ENCODE results near the gene LAMA3.
A peak's percentile ranks its signal among the peaks of the same experiment; 100 is the strongest.

Gene LAMA3

DNA sequence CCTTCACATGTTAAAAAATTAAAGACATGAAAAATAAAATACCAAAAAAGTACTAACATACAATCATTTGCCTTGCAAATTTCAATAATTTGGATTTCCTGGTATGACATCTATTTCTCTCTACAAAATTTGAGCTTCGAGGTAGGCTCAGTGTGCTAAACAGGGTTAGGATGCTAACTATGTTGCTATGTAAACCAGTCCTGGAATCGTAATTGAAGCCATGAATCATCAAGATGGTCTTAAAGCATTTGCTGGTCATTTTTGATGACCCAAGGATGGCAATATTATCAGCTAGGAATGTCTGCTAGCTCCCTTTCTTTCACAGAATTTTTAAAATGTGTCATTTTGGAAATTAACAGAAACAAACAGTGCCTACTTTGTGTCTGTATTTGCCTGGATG is 217.4 kb downstream of the LAMA3 start:
- no peak for DNase-seq (ENCODE audit: low read depth)

DNA sequence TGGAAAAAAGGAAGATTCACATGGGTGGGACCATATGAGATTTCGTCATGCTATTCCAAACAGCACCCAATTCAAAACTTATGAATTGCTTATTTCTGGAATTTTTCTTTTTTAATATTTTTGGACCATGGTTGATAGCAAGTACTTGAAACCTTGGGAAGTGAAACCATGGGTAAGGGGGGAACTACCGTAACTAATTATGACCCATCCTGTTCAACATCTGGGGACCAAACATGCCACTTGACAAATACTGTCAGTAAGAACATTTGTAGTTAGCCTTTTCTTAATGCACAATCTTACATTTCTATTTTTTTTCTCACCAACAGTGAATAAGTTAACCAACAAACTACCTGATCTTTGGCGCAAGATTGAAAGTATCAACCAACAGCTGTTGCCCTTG is 219.6 kb downstream of the LAMA3 start:
- DNase-seq (ENCODE audit: low read depth) = no peak

DNA sequence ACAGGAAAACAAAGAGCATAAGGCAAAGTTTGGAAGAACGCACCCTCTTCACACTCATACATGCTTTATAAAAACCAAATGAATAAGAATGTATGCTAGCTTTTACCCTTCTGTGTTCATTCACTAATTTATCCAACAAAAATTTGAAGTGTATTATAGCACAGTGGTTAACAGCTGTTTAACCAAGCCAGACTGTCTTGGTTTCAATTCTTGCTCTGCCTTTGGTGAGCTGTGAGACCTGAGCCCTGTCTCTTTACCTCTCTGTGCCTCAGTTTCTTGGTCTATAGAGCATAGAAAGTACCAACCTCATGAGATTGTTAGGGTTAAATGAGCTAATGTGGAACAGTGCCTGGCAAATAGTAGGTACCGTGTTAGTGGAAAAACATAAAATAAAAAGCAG is 220.8 kb downstream of the LAMA3 start:
- DNase-seq (ENCODE audit: low read depth) = no peak

DNA sequence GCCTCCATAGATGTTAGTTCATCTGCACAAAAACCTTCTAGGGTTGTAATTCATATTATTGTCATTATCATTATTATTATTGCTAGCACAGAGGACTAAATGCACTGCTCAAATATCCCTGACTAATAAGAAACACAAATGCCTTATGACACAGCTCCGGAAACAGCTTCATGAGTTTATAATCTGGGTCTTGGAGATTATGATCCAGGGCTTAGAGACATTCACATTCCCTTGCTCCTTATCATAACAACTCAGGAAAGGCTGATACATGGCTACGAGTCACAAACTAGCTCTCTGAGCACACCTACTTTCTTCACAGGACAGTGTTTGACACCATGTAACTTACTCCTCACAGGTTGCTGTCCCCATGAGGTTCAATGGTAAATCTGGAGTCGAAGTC is 223.1 kb downstream of the LAMA3 start:
- no peak for DNase-seq (ENCODE audit: low read depth)

DNA sequence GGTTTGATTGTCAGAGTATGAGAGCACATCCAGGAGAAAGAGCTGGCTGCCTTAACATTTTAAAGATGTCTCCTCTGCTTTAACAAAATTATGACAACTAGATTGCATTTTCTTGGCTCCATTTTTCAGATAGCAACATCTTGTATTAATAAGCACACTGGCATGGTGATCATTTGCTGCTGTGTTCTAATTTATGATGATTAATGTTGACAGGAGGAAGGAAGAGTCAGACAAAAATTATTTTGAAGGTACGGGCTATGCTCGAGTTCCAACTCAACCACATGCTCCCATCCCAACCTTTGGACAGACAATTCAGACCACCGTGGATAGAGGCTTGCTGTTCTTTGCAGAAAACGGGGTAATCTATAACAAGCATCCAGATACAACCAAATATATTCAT is 227.1 kb downstream of the LAMA3 start:
- no peak for DNase-seq (ENCODE audit: low read depth)

DNA sequence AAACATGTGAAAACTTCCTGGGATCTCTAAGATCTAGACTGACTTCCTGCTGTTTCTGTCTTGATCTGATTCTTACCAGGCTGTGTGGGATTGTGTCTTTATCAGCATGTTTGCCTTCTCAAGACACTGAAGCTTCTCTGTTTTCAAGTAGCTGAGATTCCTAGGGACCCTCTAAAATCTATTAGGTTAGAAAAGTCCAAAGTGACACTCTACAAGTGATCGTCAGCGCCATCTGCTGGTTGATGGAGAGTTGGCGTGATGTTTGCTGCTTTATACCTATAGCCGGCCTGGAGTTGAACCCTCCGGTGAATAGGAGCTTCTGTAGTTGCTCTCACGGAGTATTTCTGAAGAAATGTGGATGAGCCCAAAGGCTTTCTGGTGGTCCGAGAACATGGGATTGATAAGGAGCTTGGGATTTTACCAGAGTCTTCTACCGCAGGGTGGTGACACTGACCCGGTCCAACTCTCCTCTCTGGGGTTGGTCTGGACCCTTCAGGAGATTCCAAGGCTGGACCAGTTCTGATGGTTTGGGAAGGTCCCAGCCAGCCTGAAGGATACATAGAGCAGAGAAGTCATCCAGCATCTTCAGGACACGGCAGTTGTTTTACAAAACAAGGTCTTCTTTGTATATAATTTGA is 229.3 kb downstream of the LAMA3 start:
- DNase-seq (ENCODE audit: low read depth) = peak; percentile 21

DNA sequence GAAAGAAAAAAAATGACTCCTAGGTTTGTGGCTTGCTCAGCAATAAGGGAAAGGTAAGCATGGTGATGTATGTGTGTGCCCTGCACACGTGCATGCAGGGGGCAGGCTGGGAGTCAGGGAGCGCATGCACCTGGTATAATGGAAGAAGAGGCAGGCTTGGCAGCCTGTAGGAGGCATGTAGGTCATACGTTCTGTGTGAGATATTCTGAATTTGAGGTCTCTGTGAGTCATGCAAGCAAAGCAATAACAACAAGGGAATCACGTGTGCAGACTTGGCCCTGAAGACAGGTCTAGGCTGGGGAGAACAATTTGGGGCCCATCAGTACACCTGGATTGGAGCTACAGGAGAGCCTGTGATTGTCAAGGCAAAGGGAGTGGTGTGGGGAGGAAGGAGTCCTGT is 230.8 kb downstream of the LAMA3 start:
- DNase-seq (ENCODE audit: low read depth) = no peak

DNA sequence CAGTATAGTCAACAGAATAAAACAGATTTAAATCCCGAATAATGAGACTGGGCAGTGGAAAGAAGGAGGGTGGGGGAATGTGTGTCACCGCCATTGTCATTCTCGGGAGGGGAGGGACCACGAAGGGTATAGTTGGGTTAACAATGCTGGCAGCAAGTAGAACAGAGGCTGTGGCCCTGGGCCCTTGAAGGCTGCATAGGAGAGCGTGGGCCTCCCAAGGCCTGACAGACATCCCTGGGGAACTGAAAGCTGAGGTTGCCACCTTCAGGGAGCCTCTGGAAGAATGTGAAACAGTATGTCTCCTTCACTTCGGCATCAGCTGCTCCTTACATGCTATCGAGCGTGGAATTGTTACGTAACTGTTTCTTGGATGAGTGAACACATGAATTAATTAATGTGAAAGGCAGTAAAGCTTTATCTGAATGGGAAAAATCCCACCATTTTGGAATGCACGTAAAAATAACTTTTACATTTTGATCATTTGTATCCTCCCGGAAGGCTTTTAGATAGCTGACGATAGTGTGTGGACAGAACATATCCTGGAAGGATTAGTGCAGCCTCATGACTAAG is 232.5 kb downstream of the LAMA3 start:
- DNase-seq (ENCODE audit: low read depth) = no peak

DNA sequence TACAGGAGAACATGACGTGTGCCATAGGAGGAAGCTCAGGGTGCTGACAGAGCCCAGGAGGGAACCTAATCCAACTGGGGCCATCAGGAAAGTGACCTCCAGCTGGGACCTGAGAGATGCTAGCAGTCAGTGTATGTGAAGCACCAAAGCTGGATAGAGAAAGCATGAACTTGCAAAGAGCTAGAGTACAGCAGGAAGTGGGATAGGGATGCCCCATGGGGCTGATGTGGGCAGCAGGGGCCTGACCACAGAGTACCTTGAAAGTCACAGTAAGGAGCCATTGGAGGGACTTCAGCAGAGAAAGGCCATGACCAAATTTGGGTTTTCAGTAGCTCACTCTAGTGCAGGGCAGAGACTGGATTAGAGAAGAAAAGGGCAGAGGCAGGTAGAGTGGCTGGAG is 233.7 kb downstream of the LAMA3 start:
- DNase-seq (ENCODE audit: low read depth) = no peak

DNA sequence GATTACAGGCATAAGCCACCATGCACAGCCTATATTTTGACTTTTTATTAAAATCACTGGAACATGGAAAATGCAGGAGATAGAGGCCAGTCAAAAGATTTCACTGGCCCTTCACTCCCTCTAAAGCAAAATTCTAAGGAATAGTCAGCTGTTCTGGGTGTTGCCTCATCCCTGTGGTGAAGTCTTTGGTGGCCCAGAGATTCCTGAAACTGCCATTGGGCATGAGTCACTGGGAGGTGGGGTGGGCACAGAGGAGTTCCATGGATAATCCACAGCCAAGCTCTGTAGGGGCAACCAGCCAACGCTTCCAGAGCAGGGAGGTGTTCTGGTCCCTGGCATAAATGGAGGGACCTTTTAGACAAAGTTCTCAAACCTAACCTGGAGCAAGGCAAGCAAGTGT is 235.6 kb downstream of the LAMA3 start:
- DNase-seq (ENCODE audit: low read depth) = no peak

DNA sequence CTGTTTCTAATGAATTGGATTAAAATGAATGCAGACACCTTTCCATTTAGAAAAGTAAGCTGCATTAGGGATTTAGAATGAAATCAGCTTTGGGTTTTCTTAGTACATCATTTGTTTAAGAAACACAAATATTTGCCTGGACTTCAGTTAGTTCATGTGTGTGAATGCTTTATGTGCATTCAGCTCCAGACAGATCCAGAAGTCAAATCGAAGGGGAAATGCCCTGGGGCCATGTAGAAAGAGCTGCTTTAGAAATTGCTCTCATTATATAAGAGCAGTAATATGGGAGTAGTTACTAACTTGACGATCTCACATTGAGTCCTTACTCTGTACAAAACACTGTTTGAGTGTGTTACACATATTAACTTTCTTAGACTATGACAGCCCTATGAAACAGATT is 237.3 kb downstream of the LAMA3 start:
- no peak for DNase-seq (ENCODE audit: low read depth)

DNA sequence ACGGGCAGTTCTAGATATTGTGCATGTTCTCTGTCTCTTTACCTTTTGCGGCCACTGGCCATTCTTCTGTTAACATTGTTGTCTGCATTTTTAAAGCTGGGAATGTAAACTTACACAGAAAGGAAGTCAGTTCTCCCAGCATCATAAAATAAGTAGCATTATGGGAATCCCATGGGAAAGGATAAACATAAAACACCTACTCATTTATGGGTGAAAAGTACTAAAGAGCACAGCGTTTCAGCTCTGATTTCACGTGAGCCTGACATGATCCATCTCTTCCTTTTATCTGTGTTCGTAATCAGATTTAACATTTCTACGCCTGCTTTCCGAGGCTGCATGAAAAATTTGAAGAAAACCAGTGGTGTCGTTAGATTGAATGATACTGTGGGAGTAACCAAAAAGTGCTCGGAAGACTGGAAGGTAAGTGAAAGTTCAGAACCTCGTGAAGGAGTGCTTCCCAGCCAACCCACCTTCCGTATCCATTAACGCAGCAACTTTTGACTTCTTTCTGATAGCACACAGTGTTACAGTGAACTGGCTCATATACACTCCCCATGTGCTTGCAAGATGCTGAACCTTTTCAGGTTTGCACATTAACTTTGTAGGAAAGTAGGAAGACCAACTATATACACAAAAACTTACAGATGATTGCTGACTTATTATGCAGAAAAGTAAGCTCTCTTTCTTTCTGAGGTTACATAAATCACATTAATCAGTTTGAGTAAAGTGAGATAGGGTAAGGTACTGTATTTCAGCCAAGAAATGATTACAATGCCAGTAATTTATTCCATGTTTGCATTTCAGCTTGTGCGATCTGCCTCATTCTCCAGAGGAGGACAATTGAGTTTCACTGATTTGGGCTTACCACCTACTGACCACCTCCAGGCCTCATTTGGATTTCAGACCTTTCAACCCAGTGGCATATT is 238.8 kb downstream of the LAMA3 start:
- DNase-seq (ENCODE audit: low read depth) = no peak

DNA sequence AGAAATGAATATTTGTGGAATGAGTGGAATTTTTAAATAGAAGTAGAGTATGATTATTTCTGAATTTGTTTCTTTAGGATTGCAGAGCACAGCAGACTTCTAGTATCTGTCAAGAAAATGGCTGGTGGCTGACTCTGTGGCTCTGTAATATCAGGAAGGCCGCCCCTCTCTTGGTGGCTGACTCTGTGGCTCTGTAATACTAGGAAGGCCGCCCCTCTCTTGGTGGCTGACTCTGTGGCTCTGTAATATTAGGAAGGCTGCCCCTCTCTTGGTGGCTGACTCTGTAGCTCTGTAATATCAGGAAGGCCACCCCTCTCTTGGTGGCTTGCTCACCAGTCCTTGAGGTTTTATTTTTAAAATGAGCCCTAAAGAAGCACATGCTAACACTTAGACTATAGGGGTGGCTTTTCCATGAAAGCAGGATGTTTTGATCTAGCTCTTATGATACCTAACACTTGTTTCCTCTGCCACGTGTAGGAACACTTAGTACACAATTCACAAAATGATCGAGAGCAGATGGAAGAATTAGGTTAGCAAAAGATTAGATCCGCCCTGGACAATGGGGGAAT is 240.2 kb downstream of the LAMA3 start:
- DNase-seq (ENCODE audit: low read depth) = no peak

DNA sequence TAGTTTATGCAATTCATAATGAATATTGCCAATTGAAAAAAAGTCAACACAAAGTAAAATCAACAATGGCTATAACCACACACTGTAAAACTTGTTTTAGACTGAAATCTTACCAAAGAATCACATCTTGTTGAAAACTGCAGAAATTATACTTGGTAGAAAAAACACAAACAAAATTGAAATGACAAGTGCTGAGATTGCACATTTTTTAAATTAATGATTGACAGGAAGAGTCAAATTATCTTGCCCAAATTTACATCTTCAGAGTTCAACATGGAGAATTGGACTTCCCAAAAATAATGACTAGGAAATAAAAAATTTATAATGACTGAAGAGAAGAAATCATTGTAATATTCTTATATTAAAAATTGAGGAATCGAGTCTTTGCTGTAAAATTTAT is 240.7 kb downstream of the LAMA3 start:
- DNase-seq (ENCODE audit: low read depth) = no peak

DNA sequence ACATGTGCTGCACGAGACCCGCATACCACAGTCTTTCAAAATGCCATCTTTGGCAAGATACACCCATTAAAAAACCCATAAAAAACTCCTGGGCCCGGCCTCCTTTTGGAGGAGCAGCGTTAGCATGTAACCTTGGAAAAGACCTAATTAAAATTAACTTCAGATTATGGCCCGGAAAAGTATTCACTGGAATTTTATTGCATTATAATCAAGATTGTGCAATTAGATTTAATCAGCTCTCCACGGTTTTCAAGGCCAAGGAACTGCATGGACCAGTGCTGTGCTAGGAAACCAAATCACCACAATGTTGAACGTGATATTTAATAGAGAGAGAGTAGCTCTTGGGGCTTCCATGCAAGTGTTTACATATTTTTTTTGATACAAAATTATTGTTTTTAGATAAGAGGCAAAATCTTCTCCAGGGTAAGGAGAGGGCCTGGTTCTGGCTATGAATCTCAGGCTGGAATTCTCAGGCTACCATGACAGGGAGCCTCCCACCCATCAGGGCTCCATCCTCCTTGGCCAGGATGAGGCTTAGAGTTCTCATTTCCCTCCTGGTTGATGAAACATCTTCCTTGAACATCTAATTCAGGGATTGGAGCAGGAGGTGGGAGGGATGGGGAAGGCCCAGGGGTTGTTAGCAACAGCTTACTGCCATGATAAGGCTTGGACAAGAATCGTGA is 243.3 kb downstream of the LAMA3 start:
- no peak for DNase-seq (ENCODE audit: low read depth)

DNA sequence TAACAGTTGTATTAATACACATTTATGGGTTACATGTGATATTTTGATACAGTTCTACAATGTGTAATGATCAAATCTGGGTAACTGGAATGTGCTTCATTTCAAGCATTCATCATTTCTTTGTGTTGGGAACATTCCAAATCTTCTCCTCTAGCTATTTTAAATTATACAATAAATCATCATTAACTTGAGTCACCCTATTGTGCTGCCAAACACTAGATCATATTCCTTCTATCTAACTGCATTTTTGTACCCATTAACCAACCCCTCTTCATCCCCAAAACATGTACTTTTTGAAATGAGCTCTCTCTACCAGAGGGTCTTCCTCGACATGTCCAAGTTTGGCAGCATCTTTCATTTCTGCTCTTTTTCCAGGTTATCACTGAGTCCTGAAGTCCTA is 244.2 kb downstream of the LAMA3 start:
- no peak for DNase-seq (ENCODE audit: low read depth)

DNA sequence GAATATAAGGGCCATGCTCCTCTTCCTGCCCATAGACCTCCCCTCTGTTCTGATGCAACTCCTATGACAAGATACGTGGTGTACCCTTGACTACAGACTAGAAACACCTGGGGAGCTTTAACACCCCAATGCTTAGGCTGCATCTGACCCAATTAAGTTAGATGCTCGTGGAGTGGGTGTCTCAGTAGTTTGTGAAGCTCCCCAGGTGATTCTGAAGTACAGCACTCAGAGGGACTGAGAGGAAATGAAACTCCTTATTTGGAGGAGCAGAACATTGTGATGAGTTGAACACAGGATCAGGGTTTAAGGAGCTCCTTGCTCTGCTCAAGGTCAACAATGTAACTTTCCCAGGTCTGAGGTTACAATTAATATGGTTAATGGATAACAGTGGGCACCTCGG is 245.0 kb downstream of the LAMA3 start:
- DNase-seq (ENCODE audit: low read depth) = no peak

DNA sequence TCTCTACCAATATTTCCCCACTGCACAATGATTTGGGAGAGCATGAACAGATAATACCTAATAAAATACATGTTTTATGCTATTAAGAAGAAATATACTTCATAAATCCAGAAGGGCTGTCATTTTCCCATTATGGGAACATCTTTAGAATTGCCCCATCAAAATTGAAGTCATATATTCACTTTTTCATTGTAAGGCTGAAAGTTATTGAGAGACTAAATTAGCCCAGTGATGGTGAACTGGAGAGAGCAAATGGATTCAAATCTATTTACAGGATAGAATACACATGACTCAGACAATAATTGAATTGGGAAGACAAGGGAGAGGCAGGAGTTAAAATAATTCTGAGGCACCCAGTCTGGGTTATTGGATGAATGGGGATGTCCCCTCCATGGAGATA is 245.6 kb downstream of the LAMA3 start:
- DNase-seq (ENCODE audit: low read depth) = no peak

DNA sequence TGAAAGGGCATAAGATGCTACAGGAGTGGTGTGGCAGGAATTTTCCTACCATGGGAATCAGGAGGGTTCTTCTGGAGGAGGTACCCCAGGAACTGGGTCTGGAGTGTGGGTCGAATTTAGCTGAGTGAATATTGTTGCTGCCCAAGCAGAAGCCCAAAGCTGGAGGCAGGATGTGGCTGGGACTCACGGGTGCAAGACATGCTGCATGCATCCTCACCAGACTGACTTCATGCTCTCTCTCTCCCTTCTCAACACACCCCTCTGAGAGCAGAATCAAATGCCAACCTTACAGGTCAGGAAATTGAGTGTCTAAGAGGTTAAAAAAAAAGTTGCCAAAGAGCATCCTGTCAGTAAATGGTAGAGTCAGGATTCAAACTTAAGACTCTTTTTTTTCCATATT is 246.6 kb downstream of the LAMA3 start:
- no peak for DNase-seq (ENCODE audit: low read depth)

DNA sequence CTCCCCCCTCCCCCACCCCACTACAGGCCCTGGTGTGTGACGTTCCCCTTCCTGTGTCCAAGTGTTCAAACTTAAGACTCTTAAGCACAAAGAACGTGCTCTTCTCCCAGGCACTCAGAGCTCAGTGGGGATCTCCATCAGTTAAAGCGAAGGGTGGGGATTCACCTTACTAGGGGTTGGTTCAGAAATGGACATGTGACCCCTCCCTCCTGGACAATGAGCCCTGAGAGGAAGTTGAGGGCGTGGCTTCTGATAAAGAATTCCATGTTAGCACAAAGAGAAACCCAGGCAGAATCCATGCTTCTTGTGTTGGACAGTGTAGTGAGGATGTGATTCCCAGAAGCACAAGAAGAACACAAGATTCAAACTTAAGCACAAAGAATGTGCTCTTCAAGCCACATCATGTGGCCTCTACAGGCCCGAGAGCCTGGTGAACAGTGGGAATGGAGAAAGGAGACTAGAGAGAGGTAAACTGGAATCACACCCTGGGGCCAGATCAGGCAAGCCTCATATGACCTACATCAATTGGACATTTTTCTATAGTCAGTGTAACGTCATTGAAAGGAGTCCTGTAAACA is 247.2 kb downstream of the LAMA3 start:
- no peak for DNase-seq (ENCODE audit: low read depth)

DNA sequence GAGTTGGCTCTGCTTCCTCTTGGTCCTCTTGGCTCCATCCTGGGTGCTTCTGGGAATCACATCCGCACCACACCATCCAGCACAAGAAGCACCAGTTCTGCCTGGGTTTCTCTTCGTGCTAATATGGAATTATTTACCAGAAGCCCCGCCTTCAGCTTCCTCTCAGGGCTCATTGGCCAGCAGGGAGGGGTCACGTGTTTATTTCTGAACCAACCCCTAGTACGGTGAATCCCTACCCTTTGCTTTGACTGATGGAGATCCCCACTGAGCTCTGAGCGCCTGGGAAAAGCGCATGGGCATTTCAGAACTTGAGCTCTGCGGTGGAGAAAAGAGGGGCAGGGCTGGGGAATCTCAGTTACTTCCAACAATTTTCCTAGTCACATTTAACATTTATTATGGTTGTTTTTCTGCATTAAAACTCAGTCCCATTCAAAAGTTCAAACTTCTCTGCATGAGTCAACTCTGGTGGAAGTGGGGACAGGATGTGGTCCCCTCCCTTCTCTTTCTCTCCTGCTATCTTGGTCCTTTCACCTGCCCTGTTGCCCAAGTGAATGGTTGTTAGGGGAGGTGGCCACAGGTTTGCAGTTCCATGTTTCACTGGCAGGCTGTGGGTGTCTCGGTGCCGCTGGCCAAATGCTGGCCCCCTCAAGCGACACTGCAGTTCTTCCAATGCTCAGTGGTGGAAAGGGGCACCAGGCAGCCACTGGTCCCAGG is 248.9 kb downstream of the LAMA3 start:
- no peak for DNase-seq (ENCODE audit: low read depth)

Data from CMK (cell line).